ENCODE data around the gene ARRDC4. TPM values are rescaled to one million over a fixed set of nuclear protein-coding genes. Genes with fewer than 3 reads are reported as not detected.
"Not testable (repeated sequence)": the region's sequence is repeated elsewhere in the genome, so short reads cannot be mapped to it uniquely, and the experiment has no call there.

ARRDC4 gene
- total RNA-seq, 1 experiment from 2014 or later = 5.0 TPM

DNA sequence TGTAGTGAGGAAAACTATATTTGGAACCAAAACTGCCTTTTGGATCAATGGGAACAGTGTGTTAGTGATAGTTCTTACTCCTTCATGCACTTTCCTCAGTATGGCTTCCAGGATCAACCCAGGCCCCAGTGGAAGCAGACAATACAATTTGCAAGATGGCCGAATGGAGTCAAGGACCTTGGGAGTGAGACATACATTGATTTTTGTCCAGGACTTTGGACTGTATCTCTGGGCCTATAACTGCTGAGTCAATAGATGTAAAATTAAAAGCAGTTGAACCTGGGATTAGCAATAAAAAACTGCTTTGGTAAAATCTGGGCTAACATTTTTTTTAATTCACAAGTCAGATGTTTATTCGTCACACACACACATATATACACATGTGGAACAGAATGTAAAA lies 1.8 kb downstream of the ARRDC4 start:
- in situ Hi-C loops (cut with HindIII; ENCODE audit: low sequenced_read_pairs) = no loop called here

GRCh38 chr15:97963779-97964178 lies 3.3 kb downstream of the ARRDC4 start:
- no peak for DNase-seq (ENCODE audit: low spot score)
- in situ Hi-C loops (cut with HindIII; ENCODE audit: low sequenced_read_pairs) = no loop called here

More for the DNA sequence above, 1.8 kb downstream of the ARRDC4 start:
- no peak for DNase-seq (ENCODE audit: low spot score)

DNA sequence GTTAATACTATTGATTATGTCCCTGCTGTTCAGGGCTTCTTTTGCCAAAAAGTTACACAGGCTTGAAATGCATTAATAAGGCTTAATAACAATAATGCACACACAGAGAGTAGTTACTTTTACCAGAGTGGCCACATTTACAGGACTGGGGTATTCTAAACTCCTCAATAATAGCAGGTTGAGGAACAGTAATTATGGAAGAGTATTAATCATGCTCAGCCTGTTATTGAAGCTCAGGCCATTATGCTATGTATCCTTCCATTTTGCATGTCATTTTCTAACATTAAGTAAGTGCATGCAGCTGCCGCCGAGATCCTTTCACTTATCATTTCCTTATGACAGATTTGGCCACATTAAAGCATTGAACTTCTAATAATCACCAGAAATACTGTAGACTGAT lies 5.7 kb downstream of the ARRDC4 start:
- in situ Hi-C loops (cut with HindIII; ENCODE audit: low sequenced_read_pairs) = no loop called here
- DNase-seq (ENCODE audit: low spot score) = no peak

DNA sequence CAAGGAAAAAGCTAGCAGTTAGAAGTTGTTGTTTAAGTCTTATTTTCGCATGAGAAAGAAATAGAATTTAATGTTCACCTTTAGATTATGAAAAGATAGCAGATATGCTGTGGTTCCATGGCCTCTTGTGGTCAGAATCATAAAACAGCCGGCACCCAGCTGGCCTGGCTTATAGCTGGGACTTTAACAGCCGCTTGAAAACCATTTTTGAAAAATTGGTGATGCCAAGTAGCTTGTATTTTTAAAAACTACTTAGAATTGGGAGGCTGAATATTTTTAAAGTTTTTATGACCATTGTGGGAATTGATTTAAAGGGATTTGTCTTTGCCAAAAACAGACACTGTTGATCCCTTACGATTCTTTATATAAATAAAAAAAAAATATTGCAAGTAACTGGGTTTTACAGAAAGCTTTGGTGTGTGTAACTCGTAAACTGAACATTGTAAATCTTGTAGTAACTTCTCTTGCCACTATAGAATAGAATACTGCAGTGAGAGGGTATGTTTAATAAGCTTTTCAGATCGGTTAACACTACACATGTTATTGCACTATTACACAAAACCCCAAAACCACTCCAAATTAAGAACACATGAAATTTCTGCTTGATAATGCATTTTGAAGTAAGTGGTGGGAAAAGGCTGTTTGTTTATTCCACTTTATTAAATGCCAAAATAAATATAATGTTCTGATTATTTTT lies 6.6 kb downstream of the ARRDC4 start:
- DNase-seq (ENCODE audit: low spot score) = no peak
- in situ Hi-C loops (cut with HindIII; ENCODE audit: low sequenced_read_pairs) = no loop called here

GRCh38 chr15:97967881-97968280 lies 7.4 kb downstream of the ARRDC4 start:
- in situ Hi-C loops (cut with HindIII; ENCODE audit: low sequenced_read_pairs) = no loop called here

DNA sequence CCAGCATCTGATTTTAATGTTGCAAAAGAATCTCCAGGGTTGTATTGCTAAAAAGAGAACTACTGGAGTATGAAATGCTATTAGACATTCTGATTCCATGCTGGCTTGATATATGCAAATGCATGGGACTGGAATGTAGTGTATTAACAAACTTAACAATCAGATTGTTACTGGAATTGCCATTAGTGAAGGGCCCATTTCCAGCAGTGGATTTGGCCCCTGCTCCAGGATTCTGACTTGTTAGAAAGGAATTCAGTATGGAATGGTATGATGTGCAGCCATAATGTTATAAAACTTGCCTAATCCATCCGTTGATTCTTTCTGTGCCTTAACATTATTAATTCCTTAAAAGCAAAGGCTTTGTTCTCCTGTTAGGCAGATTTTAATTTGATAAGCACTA lies 7.9 kb downstream of the ARRDC4 start:
- in situ Hi-C loops (cut with HindIII; ENCODE audit: low sequenced_read_pairs) = no loop called here
- DNase-seq (ENCODE audit: low spot score) = no peak

More at GRCh38 chr15:97967881-97968280, 7.4 kb downstream of the ARRDC4 start:
- DNase-seq (ENCODE audit: low spot score) = no peak

- in situ Hi-C loops (cut with HindIII; ENCODE audit: low sequenced_read_pairs) = no loop called here
- peak; percentile 97 for DNase-seq (ENCODE audit: low spot score)
These were observed 11.9 kb downstream of the ARRDC4 start for GRCh38 chr15:97972366-97972765.

GRCh38 chr15:97976129-97976528 lies 15.6 kb downstream of the ARRDC4 start:
- in situ Hi-C loops (cut with HindIII; ENCODE audit: low sequenced_read_pairs) = no loop called here
- DNase-seq (ENCODE audit: low spot score) = no peak

DNA sequence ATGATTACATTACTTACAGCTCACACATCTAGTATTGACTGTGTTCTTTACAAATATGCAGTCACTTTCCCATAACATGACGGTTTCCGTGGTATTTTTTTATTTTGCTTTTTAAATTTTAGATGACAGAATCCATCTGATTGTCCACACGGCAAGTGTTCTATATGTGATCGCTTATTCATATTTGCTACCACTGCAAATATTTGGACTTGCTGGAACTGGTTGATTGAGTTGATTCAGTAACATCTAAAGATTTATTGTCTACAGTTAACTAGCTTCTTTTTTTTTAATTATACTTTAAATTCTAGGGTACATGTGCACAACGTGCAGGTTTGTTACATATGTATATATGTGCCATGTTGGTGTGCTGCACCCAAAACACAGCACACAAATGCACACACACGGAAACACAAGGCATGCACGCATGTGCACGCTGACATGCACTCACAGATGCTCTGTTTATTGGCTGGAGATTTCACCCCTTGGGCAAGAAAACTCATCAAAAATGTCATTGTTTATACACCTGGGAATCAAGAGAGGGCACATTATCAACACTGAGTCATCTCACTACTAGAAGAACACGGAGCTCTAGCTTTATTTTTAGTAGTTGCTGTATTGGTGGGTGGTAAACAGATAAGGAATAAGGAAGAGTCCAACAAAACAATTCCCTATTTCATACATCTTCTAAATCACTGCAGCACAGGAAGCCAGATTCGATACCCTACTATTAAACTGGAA lies 16.4 kb downstream of the ARRDC4 start:
- in situ Hi-C loops (cut with HindIII; ENCODE audit: low sequenced_read_pairs) = no loop called here
- no peak for DNase-seq (ENCODE audit: low spot score)

DNA sequence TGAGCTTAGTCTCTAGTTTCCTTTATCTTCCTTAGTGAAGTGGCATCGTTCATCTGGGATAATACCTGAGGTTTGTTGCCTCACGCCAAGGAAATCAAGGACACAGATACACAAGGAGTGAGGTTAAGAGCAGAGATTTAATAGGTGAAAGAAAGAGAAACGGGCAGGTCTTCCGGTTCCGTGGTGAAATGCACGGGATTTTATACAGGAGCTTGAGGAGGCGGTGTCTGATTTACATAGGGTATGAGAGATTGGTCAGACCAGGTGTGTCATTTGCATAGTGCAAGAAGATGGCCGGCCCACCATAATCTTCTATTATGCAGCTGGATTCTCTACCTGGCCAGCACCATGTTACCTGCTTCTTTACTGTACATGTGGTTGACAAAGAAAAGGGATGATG lies 17.2 kb downstream of the ARRDC4 start:
- in situ Hi-C loops (cut with HindIII; ENCODE audit: low sequenced_read_pairs) = no loop called here
- no peak for DNase-seq (ENCODE audit: low spot score)

GRCh38 chr15:97978401-97979139 lies 18.1 kb downstream of the ARRDC4 start:
- no peak for DNase-seq (ENCODE audit: low spot score)
- in situ Hi-C loops (cut with HindIII; ENCODE audit: low sequenced_read_pairs) = no loop called here

- DNase-seq (ENCODE audit: low spot score) = no peak
- in situ Hi-C loops (cut with HindIII; ENCODE audit: low sequenced_read_pairs) = no loop called here
These were observed 18.6 kb downstream of the ARRDC4 start for GRCh38 chr15:97979140-97979520.

GRCh38 chr15:97981058-97981457 lies 20.6 kb downstream of the ARRDC4 start:
- no peak for DNase-seq (ENCODE audit: low spot score)
- in situ Hi-C loops (cut with HindIII; ENCODE audit: low sequenced_read_pairs) = no loop called here

DNA sequence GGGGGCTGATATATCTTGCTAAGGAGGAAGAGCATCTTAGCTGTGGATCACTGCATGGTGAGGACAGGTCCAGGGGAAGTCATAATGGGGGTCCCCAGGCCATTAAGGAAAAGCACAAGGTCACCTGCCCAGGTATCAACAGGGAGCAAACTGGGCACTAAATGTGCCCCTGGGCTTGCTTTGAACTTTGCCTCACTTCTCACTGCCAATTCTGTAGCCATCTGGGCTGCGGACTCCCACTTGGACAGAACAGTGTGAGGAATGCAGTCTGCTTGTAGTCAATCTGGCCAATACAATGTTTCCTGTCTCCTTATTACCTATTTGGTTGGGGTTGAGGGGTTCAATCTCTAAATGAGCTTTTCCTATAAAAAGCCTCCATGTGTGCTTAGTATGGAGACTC lies 21.3 kb downstream of the ARRDC4 start:
- in situ Hi-C loops (cut with HindIII; ENCODE audit: low sequenced_read_pairs) = no loop called here
- no peak for DNase-seq (ENCODE audit: low spot score)

DNA sequence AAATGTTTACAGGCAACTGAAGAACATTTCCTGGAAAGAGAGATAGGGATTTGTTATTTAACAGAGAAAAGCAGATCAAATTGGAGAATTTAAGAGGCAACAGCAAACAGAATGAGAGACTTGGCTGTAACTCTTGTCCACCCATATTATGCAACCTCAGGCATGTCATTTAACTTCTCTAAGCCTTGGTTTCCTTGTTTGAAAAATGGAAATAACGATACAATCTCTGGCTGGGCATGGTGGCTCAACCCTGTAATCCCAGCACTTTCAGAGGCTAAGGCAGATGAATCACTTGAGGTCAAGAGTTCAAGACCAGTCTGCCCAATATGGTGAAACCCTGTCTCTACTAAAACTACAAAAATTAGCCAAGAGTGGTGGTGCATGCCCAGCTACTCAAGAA lies 23.7 kb downstream of the ARRDC4 start:
- in situ Hi-C loops (cut with HindIII; ENCODE audit: low sequenced_read_pairs) = no loop called here
- no peak for DNase-seq (ENCODE audit: low spot score)

GRCh38 chr15:97985979-97986378 lies 25.5 kb downstream of the ARRDC4 start:
- in situ Hi-C loops (cut with HindIII; ENCODE audit: low sequenced_read_pairs); DNase-seq (ENCODE audit: low spot score): not testable (repeated sequence)

GRCh38 chr15:97986781-97987180 lies 26.3 kb downstream of the ARRDC4 start:
- in situ Hi-C loops (cut with HindIII; ENCODE audit: low sequenced_read_pairs) = no loop called here
- no peak for DNase-seq (ENCODE audit: low spot score)

DNA sequence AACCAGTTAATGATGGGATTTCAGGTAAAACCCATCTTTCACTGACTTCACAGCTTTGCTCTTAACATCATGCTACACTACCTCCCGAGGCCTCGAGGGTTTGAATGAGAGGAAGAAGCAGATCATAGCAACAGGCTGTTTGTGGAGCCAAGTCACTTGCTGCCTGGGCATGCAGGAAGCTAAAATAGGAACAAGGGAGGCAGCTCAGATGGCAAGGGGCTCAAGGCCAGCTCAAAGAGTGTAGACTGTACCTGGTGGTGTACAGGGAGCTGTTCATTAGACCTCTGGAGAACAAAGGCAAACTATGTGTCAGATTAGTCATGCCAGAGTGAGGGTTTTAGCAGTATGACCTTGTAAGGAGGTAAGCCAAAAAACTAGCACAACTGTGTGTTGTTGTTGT lies 28.8 kb downstream of the ARRDC4 start:
- DNase-seq (ENCODE audit: low spot score) = no peak
- in situ Hi-C loops (cut with HindIII; ENCODE audit: low sequenced_read_pairs) = no loop called here

DNA sequence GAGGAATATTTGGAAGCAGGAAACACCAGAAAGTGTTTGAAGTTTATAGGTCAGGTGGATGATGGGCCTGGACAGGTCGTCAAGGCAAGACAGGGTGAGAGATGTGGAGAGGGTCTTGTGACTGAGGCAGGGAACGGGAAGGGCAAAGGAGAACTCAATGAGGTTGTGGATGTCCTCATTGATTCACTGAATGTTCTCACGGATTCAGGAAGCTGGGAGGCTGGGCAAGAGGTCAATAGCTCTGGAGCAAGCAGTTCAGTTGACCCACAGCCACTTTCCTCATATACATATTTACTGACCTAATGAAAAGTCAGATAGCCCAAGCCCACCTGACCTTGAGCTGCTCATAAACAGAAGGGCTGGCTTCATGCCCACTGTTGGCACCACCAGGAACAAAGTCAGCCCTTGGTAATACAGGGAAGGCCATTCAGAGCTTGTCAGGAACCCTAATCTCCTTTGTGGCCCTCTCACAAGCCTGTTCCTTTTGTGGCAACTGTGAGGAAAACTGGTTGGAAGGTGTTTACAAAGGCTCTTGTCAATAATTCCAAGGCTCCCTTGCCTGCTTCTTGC lies 31.6 kb downstream of the ARRDC4 start:
- no peak for DNase-seq (ENCODE audit: low spot score)
- in situ Hi-C loops (cut with HindIII; ENCODE audit: low sequenced_read_pairs) = no loop called here

- DNase-seq (ENCODE audit: low spot score) = no peak
- in situ Hi-C loops (cut with HindIII; ENCODE audit: low sequenced_read_pairs) = no loop called here
These were observed 32.3 kb downstream of the ARRDC4 start for GRCh38 chr15:97992823-97993222.

Measured in G401 (cell line).